AG09319 (cell line): Measurements from ENCODE around the gene ITPR3.
A peak's percentile ranks its signal among the peaks of the same experiment; 100 is the strongest.

Experiments
- DNase-seq: peaks from one replicate; pipeline ENCODE4 v3.0.0-alpha.2; 2010; ENCODE audit warnings: low read depth; ENCODE audit errors: extremely low read depth
- TF ChIP-seq, protein P1 (sequence below): IDR thresholded peaks from 2 replicates; pipeline ENCODE4 v1.5.1; 2011; ENCODE audit warnings: low read depth, mild to moderate bottlenecking, inconsistent platforms, low read length, moderate library complexity

ITPR3 gene

DNA sequence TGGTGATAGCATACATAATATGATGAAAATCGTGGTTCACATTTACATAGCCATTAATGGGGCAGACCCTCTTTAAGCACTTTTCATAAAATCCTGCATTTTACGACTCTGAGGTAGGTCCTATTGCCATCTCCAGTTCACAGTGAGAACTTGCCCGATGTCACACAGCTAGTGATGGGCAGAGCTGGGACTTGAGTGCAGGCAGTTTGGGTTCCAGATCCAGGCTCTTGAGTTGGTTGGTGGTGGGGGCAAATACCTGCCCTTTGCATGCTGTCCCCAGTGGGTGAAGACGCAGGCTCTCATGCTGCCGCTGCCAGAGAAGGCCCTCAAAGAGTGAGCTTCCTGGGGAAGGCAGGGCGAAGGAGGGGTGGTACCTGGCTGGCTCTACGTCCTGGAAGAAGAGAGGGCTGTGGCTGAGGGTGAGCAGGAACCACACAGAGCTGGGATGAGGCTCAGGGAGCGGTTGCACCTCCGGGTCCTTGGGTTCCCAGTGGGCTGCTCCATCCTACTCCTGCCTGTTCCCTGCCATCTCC, 34.9 kb upstream of the ITPR3 start:
- TF ChIP-seq, protein P1, sequence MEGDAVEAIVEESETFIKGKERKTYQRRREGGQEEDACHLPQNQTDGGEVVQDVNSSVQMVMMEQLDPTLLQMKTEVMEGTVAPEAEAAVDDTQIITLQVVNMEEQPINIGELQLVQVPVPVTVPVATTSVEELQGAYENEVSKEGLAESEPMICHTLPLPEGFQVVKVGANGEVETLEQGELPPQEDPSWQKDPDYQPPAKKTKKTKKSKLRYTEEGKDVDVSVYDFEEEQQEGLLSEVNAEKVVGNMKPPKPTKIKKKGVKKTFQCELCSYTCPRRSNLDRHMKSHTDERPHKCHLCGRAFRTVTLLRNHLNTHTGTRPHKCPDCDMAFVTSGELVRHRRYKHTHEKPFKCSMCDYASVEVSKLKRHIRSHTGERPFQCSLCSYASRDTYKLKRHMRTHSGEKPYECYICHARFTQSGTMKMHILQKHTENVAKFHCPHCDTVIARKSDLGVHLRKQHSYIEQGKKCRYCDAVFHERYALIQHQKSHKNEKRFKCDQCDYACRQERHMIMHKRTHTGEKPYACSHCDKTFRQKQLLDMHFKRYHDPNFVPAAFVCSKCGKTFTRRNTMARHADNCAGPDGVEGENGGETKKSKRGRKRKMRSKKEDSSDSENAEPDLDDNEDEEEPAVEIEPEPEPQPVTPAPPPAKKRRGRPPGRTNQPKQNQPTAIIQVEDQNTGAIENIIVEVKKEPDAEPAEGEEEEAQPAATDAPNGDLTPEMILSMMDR = no peak
- DNase-seq = no peak

DNA sequence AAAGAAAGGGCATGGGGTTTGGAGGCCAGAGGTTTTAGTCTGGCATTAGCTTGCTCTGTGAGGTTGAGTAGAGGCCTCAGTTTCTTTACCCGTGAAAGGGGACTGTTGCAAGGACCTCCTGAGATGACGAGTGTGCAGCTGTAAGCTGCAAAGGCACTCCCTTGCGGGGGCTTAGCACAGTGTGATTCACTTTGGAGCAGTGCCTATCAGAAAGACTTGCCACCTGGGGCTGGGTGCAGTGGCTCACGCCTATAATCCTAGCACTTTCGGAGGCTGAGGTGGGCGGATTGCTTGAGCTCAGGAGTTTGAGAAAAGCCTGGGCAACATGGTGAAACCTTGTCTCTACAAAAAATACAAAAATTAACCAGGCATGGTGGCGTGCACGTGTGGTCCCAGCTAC, 33.6 kb upstream of the ITPR3 start:
- DNase-seq = no peak

DNA sequence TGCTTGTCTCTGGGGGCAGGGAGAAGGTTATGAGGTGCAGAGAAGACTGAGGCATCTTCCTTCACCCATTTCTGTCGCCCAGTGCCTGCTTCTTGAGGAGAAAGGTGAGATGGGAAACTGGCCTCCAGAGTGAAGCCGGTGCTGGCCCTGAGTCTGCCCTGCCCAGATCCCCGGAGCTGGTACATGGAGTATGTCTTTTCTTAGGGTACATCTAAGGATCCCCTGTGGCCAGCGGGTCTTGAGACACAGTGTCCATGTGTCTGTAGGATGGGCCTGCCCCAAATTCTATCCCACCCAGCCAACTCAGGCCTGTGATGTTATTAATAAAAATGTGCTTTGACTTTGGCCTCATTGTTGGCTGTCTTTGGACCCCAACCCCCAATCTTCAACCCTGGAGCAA, 32.2 kb upstream of the ITPR3 start:
- no peak for DNase-seq
- TF ChIP-seq, protein P1 = no peak

More for the DNA sequence above, 33.6 kb upstream of the ITPR3 start:
- TF ChIP-seq, protein P1 = no peak

DNA sequence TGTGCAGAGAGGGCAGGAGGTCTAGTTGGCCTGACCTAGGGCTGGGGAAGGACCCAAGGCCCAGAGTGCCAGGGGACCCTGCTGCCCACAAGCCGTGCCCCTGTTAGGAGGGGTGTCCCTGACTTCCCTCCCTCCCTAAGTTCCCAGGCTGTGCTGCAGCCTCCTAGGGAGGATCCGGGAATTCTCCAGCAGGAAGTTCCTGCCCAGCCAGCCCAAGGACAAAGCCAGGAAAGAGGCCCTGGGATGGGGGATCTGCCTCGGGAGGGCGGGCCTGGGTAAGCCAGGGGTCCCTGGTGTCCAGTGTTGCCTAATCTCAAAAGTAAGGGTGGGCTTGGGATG, 31.8 kb upstream of the ITPR3 start:
- no peak for DNase-seq
- TF ChIP-seq, protein P1 = no peak

DNA sequence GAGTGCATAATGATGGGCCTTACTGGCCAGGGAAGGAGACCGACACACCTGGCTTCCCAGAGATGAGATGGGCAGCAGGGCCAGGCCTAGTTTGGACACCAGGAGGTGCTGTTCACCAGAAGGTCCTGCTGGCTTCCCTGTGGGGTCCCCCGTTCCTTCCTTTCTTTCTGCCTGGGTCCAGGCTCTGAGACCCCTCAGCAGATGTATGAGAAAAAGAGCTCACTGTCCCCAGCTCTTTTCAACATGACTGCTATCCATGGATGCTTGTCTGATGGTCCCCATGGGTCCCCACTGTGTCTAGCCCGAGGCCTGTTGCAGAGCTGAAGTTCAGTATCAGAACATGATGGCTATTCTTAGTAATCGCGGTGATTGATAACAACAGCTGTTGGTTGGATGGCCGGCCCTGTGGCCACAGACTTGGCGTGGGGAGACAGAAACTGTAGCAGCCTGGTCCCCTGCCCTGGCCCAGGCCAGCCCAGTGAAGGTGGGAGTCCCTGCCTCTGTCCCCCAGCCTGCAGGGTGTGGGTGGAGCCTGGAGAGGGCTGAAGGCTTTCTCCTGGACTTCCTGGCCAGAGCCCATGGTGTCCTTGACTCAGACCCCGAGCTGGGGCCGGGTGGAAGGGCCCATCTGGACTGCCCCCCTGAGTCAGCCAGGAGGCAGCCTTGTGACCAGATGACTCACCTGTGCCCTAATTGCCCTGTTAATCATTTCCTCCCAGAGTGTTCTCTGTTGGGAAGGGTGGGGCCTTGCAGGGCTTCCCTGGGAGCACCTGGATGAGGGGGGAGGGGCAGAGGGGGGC, 31.2 kb upstream of the ITPR3 start:
- TF ChIP-seq, protein P1 = peak; percentile 95
- DNase-seq = no peak

DNA sequence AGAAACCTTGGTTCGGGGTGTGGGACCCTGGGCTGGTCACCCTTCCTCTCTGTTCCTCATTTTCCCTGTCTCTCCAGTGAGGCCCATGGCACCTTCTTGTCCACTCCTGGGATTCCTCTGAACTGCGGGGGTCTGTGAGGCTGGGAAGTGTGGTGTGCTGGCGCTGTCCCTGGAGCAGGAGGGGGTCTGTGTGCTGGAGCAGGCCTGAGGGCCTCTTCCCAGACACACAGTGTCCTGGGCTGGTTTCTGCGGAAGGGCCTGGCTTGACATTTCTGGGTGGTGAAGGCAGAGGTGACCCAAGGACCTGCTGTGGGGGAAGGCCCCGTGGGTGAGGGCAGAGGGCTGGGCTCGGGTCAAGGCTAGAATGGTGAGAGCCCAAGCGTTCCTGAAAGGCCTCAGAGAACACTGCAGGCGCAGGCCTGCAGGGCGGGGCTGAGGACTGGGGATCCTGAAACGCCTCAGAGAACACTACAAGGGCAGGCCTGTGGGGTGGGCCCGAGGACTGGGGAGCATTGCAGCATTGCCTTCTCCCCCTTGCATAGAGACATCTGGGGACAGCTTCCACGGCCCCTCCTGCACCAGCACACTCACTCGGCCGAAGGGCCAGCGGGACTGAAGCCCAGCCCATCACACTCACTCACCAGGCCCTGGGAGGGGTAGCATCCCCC, 30.5 kb upstream of the ITPR3 start:
- TF ChIP-seq, protein P1 = no peak
- no peak for DNase-seq

DNA sequence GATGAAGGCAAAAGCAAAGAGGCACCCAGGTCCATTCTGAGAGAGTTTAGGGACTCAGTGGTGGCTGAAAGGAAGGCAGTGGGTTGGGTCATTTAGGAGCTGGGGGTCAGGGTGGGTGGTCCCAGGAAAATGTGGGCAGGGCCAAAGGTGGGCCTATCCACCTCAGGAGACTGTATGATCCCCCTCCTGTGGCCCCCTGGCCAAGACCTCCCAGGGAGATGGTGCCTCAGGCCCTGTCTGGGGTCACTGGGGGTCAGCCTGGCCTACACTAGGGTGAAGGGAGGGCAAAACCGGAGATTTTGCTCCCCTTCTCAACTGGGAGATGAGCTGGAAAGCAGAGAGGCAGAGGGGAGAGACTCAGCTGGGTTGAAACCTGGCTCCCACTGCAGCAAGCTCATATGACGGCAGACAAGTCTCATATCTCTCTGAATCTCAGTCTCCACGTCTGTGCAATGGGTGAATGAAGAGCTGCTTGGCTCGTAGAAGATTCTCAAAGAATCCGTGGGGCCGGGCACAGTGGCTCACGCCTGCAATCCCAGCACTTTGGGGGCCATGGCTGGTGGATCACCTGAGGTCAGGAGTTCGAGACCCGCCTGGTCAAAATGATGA, 29.6 kb upstream of the ITPR3 start:
- TF ChIP-seq, protein P1 = no peak
- no peak for DNase-seq
